Liver (tissue), 9 donors: ENCODE data around the gene C9orf72. TPM values are rescaled to one million over a fixed set of nuclear protein-coding genes. Genes with fewer than 3 reads are reported as not detected.
A peak's percentile ranks its signal among the peaks of the same experiment; 100 is the strongest.

Experiments
- DNase-seq: peaks from one replicate; pipeline ENCODE4 v3.0.0-alpha.2; 2017; ENCODE audit warnings: low spot score
- H3K27ac ChIP-seq, 2 donors: one replicate each; pipeline ENCODE4 v1.7.0; 2013; ENCODE audit warnings: inconsistent platforms in 2 of 2, low read length in 2 of 2, control low read depth in 1 of 2, low read depth in 1 of 2, mild to moderate bottlenecking in 1 of 2
- H3K27me3 ChIP-seq, 4 donors: one replicate each; pipeline versions ENCODE4 v1.6.1 to v1.7.0; 2013; ENCODE audit warnings: low read length in 3 of 4, inconsistent platforms in 1 of 4, mild to moderate bottlenecking in 1 of 4, moderate library complexity in 1 of 4; ENCODE audit not compliant: control insufficient read depth in 4 of 4, insufficient read depth in 4 of 4
- H3K36me3 ChIP-seq, 4 donors: one replicate each; pipeline versions ENCODE4 v1.6.1 to v1.7.0; 2013; ENCODE audit warnings: low read length in 3 of 4, mild to moderate bottlenecking in 3 of 4, low read depth in 1 of 4, moderate library complexity in 1 of 4; ENCODE audit not compliant: control insufficient read depth in 4 of 4, insufficient read depth in 3 of 4
- H3K4me1 ChIP-seq, 4 donors: one replicate each; pipeline versions ENCODE4 v1.6.1 to v1.7.0; 2013; ENCODE audit warnings: low read length in 3 of 4, mild to moderate bottlenecking in 3 of 4, moderate library complexity in 1 of 4; ENCODE audit not compliant: control insufficient read depth in 4 of 4, insufficient read depth in 4 of 4
- H3K4me3 ChIP-seq, 3 donors: one replicate each; pipeline versions ENCODE4 v1.6.1 to v1.7.0; 2013; ENCODE audit warnings: low read length in 3 of 3, control low read depth in 1 of 3, low read depth in 1 of 3, mild to moderate bottlenecking in 1 of 3
- H3K9ac ChIP-seq, 2 donors: one replicate each; pipeline ENCODE4 v1.7.0; 2013; ENCODE audit warnings: low read length in 2 of 2, mild to moderate bottlenecking in 2 of 2, moderate library complexity in 2 of 2, control low read depth in 1 of 2, low read depth in 1 of 2
- H3K9me3 ChIP-seq, 4 donors: one replicate each; pipeline versions ENCODE4 v1.6.1 to v1.7.0; 2013; ENCODE audit warnings: low read length in 3 of 4; ENCODE audit not compliant: control insufficient read depth in 4 of 4
- EGR1 ChIP-seq, 2 donors: IDR thresholded peaks; 2 replicates each; pipeline ENCODE4 v1.6.1; 2016 to 2018; ENCODE audit warnings: antibody characterized with exemption in 2 of 2, low read depth in 2 of 2
- FOXA1 ChIP-seq: IDR thresholded peaks from 2 replicates; pipeline ENCODE4 v1.6.1; 2016; ENCODE audit warnings: antibody characterized with exemption
- FOXA2 ChIP-seq: IDR thresholded peaks from 2 replicates; pipeline ENCODE4 v1.6.1; 2016; ENCODE audit warnings: antibody characterized with exemption
- GABPA ChIP-seq, 2 donors: IDR thresholded peaks in 1 of 2; conservative IDR thresholded peaks in 1 of 2; 2 replicates each; pipeline ENCODE4 v1.6.1; 2016; ENCODE audit warnings: antibody characterized with exemption in 2 of 2, mild to moderate bottlenecking in 1 of 2, moderate library complexity in 1 of 2
- HNF4A ChIP-seq, 2 donors: conservative IDR thresholded peaks; 2 replicates each; pipeline ENCODE4 v1.6.1; 2016; ENCODE audit warnings: antibody characterized with exemption in 2 of 2, mild to moderate bottlenecking in 2 of 2
- HNF4G ChIP-seq: IDR thresholded peaks from 2 replicates; pipeline ENCODE4 v1.6.1; 2016; ENCODE audit warnings: antibody characterized with exemption
- JUND ChIP-seq, 2 donors: IDR thresholded peaks; 2 replicates each; pipeline ENCODE4 v1.6.1; 2016; ENCODE audit warnings: antibody characterized with exemption in 2 of 2
- NR2F2 ChIP-seq: IDR thresholded peaks from 2 replicates; pipeline ENCODE4 v1.6.1; 2016; ENCODE audit warnings: antibody characterized with exemption
- RXRA ChIP-seq, 2 donors: IDR thresholded peaks; 2 replicates each; pipeline ENCODE4 v1.6.1; 2017 to 2018; ENCODE audit warnings: antibody characterized with exemption in 2 of 2, mild to moderate bottlenecking in 1 of 2
- SP1 ChIP-seq: IDR thresholded peaks from 2 replicates; pipeline ENCODE4 v1.6.1; 2018; ENCODE audit warnings: antibody characterized with exemption, mild to moderate bottlenecking
- TAF1 ChIP-seq: conservative IDR thresholded peaks from 2 replicates; pipeline ENCODE4 v1.6.1; 2016; ENCODE audit warnings: antibody characterized with exemption, mild to moderate bottlenecking
- YY1 ChIP-seq: IDR thresholded peaks from 2 replicates; pipeline ENCODE4 v1.6.1; 2016; ENCODE audit warnings: antibody characterized with exemption, mild to moderate bottlenecking
- WGBS: extraction: QIAGEN DNeasy Blood & Tissue Kit; methylation state at CpG from one replicate; pipeline ENCODE4 v1.1.7; 2013; 5-methylcytosine and 5-hydroxymethylcytosine counted together
- polyA plus RNA-seq, 2 donors: library from polyadenylated mRNA; stranded (reverse) in 1 of 2; unstranded in 1 of 2; fragments of 200-250 nt in 1 of 2; fragments of >200 nt in 1 of 2; fragmentation: Nextera tagmentation in 1 of 2; extraction: Ambion mirVana in 1 of 2; gene quantifications; one replicate each; pipeline versions ENCODE4 v1.2.1 to v1.2.3, GENCODE V29; 2013 to 2015
- total RNA-seq, 2 donors: library from RNA; depleted of rRNA; stranded (reverse); fragments of >200 nt; gene quantifications; one replicate each; pipeline ENCODE4 v1.2.3, GENCODE V29; 2014
- TF ChIP-seq, protein P1 (sequence below): IDR thresholded peaks from 2 replicates; pipeline ENCODE4 v1.6.1; 2016; ENCODE audit warnings: antibody characterized with exemption, mild to moderate bottlenecking
- TF ChIP-seq, protein P2 (sequence below): fragments of 150-350 bp; IDR thresholded peaks from 2 replicates; pipeline ENCODE4 v1.5.1; 2017; ENCODE audit warnings: improper control_type of control experiment, low read depth, low read length; ENCODE audit not compliant: missing input control
- TF ChIP-seq, protein P3 (sequence below): IDR thresholded peaks from 2 replicates; pipeline ENCODE4 v1.6.1; 2016; ENCODE audit warnings: antibody characterized with exemption
- TF ChIP-seq, protein P4 (sequence below): IDR thresholded peaks from 2 replicates; pipeline ENCODE4 v1.6.1; 2016; ENCODE audit warnings: antibody characterized with exemption
- TF ChIP-seq, protein P5 (sequence below): IDR thresholded peaks from 2 replicates; pipeline ENCODE4 v1.6.1; 2016; ENCODE audit warnings: antibody characterized with exemption
- donor health status: healthy.
- donor health status: healthy.
- donor health status: healthy.
- donor health status: healthy.
- donor health status: healthy.

The C9orf72 gene
- total and polyA plus RNA-seq, 4 donors, result 2.8 to 14.1 (median 8.6) TPM

DNA sequence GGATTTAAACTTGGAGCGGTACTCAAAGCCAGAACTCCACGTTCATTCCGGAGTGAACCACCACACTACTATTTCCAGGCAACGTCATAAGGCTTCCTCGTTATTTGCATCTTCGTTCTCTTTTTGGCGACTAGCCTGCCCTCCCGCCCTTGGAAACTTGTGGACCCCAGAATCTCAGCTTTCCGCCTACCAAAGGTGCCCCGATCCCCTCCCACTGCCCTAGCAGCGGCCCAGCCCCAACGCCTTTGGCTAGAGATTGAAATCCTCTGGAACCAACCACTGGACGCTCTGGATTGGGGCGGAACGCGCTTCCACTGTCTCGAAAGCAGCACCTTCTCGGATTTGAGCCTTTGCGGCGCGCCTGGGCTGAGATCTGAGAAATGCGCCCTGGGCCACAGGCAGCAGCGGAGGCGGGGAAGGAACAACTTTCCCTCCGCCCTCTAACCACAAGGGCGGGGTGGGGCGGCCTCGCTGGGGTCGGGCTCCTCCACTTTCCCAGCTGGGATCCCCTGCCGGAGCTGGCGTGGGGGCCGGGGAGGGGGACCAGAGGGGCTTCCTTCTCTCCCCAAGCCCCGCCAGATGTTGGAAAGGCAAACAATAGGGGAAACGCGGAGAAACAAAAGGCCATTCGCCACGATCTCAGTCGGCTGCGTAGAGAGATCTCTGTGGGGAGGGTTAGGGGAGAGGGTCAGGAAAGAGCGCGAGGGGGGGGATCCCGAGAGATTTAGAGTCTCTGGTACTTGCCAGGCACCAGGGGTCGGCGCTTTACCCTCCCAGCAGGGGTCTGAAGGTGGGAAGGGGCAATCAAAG lies 45.0 kb downstream of the C9orf72 start:
- Histone ChIP-seq H3K27ac (peak overlapping the region; percentile 37 to 64), H3K4me3 (peak overlapping the region; percentile 65 to 78 (median 73)), H3K4me1 (peaks cover 3 to 23% (median 11%) of the 10 kb centered on the region in 4 donors), H3K9ac (peak overlapping the region; percentile 67 to 77), H3K9me3 (no peaks in the 10 kb centered on the region), H3K27me3 (no peaks in the 10 kb centered on the region), H3K36me3 (no peaks in the 10 kb centered on the region)
- WGBS, result 18% methylated on average over 44 of the region's 44 CpGs
- peak; percentile 56 for DNase-seq
- TF ChIP-seq SP1 (no peak), FOXA2 (no peak), YY1 (no peak), JUND (IDR thresholded peaks at IDR 0.05) (no peak), HNF4G (no peak), HNF4A (conservative IDR thresholded peaks at IDR 0.05) (no peak), GABPA (IDR thresholded peaks at IDR 0.05 in 1 of 2, conservative IDR thresholded peaks at IDR 0.05 in 1 of 2) (no peak), NR2F2 (no peak), EGR1 (IDR thresholded peaks at IDR 0.05; ENCODE audit: low read depth in 2 of 2) (no peak)
- TF ChIP-seq, protein P1, sequence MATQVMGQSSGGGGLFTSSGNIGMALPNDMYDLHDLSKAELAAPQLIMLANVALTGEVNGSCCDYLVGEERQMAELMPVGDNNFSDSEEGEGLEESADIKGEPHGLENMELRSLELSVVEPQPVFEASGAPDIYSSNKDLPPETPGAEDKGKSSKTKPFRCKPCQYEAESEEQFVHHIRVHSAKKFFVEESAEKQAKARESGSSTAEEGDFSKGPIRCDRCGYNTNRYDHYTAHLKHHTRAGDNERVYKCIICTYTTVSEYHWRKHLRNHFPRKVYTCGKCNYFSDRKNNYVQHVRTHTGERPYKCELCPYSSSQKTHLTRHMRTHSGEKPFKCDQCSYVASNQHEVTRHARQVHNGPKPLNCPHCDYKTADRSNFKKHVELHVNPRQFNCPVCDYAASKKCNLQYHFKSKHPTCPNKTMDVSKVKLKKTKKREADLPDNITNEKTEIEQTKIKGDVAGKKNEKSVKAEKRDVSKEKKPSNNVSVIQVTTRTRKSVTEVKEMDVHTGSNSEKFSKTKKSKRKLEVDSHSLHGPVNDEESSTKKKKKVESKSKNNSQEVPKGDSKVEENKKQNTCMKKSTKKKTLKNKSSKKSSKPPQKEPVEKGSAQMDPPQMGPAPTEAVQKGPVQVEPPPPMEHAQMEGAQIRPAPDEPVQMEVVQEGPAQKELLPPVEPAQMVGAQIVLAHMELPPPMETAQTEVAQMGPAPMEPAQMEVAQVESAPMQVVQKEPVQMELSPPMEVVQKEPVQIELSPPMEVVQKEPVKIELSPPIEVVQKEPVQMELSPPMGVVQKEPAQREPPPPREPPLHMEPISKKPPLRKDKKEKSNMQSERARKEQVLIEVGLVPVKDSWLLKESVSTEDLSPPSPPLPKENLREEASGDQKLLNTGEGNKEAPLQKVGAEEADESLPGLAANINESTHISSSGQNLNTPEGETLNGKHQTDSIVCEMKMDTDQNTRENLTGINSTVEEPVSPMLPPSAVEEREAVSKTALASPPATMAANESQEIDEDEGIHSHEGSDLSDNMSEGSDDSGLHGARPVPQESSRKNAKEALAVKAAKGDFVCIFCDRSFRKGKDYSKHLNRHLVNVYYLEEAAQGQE, result no peak
- TF ChIP-seq, protein P2, sequence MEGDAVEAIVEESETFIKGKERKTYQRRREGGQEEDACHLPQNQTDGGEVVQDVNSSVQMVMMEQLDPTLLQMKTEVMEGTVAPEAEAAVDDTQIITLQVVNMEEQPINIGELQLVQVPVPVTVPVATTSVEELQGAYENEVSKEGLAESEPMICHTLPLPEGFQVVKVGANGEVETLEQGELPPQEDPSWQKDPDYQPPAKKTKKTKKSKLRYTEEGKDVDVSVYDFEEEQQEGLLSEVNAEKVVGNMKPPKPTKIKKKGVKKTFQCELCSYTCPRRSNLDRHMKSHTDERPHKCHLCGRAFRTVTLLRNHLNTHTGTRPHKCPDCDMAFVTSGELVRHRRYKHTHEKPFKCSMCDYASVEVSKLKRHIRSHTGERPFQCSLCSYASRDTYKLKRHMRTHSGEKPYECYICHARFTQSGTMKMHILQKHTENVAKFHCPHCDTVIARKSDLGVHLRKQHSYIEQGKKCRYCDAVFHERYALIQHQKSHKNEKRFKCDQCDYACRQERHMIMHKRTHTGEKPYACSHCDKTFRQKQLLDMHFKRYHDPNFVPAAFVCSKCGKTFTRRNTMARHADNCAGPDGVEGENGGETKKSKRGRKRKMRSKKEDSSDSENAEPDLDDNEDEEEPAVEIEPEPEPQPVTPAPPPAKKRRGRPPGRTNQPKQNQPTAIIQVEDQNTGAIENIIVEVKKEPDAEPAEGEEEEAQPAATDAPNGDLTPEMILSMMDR, result no peak
- TF ChIP-seq, protein P3, sequence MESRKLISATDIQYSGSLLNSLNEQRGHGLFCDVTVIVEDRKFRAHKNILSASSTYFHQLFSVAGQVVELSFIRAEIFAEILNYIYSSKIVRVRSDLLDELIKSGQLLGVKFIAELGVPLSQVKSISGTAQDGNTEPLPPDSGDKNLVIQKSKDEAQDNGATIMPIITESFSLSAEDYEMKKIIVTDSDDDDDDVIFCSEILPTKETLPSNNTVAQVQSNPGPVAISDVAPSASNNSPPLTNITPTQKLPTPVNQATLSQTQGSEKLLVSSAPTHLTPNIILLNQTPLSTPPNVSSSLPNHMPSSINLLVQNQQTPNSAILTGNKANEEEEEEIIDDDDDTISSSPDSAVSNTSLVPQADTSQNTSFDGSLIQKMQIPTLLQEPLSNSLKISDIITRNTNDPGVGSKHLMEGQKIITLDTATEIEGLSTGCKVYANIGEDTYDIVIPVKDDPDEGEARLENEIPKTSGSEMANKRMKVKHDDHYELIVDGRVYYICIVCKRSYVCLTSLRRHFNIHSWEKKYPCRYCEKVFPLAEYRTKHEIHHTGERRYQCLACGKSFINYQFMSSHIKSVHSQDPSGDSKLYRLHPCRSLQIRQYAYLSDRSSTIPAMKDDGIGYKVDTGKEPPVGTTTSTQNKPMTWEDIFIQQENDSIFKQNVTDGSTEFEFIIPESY, result no peak
- TF ChIP-seq, protein P4, sequence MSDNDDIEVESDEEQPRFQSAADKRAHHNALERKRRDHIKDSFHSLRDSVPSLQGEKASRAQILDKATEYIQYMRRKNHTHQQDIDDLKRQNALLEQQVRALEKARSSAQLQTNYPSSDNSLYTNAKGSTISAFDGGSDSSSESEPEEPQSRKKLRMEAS, result no peak

DNA sequence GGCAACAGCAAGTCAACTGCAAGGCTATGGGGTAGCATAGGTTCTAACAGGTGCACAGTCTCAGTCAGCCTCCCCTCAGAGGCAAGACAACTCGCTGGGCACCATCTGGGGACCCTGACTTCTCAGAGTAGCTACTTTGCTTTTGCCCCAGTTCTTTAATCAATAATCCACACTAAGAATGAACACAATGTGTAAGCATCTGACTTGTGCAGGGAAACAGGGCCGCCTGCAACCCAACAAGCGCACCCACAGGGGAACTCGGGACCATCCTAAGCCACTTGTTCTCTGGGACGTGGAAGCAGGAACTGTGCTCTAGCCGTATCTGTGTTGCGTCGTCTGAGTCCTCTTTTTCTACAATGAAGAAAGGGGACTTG lies 45.6 kb downstream of the C9orf72 start:
- no peaks in the 10 kb centered on the region for H3K36me3 ChIP-seq
- no peak overlapping the region for H3K27ac ChIP-seq
- no peak for DNase-seq
- 73% methylated on average over 8 of the region's 8 CpGs for WGBS
- H3K27me3 ChIP-seq, result no peaks in the 10 kb centered on the region
- H3K9me3 ChIP-seq, result no peaks in the 10 kb centered on the region
- no peak overlapping the region for H3K9ac ChIP-seq
- H3K4me3 ChIP-seq, result peak overlapping the region in 1 of 3 donors; percentile 78
- peaks cover 3 to 23% (median 11%) of the 10 kb centered on the region in 4 donors for H3K4me1 ChIP-seq
- TF ChIP-seq FOXA1 (no peak), RXRA (IDR thresholded peaks at IDR 0.05) (no peak), EGR1 (IDR thresholded peaks at IDR 0.05; ENCODE audit: low read depth in 2 of 2) (no peak), SP1 (no peak), TAF1 (no peak)
- TF ChIP-seq, protein P5, sequence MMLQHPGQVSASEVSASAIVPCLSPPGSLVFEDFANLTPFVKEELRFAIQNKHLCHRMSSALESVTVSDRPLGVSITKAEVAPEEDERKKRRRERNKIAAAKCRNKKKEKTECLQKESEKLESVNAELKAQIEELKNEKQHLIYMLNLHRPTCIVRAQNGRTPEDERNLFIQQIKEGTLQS, result no peak
- TF ChIP-seq, protein P2, result no peak
- TF ChIP-seq, protein P3, result no peak
